ENCODE results near the gene PFKFB1. TPM values are rescaled to one million over a fixed set of nuclear protein-coding genes. Genes with fewer than 3 reads are reported as not detected.

The PFKFB1 gene
- 0.25 TPM for polyA plus RNA-seq (2012; ENCODE audit: missing spikeins)

DNA sequence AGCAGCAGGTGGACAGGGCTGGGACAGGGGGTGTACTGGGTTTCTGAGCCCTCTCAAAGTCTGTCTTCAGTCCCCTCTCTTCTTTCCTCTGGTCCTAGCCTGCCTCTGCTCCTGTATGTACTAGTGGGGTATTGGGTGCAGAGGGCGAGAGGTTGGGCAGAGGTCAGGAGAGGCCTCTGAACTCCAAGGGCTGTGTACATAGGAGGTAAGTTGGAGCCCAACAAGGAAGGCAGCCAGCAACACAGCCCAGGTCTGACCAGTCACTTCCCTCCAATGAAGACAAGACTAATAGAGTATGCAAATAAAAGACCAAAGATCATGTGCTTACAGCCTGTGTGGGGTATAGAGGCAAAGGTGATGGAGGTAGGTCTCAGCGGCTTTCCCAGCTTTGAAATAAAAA is at the start of gene PFKFB1:
TSS of gene PFKFB1 (minus strand) at position 90 of the 400 bp plus-strand sequence. CDS start 181 bp downstream, outside the sequence.
- FAIRE-seq = no peak
- no peak for DNase-seq (ENCODE audit: insufficient read length)
- no peak for TF ChIP-seq TAF1 (IDR thresholded peaks at IDR 0.05; ENCODE audit: borderline replicate concordance, low read depth, low read length)
- TF ChIP-seq POLR2AphosphoS5 (IDR thresholded peaks at IDR 0.05; ENCODE audit: low read depth, low read length) = no peak
- no peak for TF ChIP-seq POLR2A (IDR thresholded peaks at IDR 0.05; ENCODE audit: low read depth, low read length)

DNA sequence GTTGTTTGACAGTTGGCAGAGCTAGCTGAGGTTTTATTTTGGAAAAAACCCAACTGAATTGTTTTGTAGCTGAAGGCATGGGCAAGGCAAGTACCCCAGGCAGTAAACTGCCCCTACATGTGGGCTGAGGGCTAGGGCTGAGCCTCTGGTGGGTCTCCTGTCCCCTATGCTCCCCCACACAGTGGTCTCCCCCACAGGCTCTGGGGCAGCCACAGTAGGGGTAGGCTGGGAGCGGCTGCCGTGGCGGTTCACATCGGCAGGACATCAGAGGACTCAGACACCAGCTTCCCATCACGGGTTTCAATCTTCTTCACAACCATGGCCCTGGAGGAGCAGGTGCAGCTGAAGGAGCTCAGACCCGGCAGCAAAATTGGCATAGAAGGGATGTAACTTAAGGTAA is 47.5 kb upstream of the PFKFB1 start:
- DNase-seq (ENCODE audit: insufficient read length) = no peak
- no peak for FAIRE-seq
- TF ChIP-seq POLR2AphosphoS5 (IDR thresholded peaks at IDR 0.05; ENCODE audit: low read depth, low read length) (no peak), TAF1 (IDR thresholded peaks at IDR 0.05; ENCODE audit: borderline replicate concordance, low read depth, low read length) (no peak), POLR2A (IDR thresholded peaks at IDR 0.05; ENCODE audit: low read depth, low read length) (no peak)

DNA sequence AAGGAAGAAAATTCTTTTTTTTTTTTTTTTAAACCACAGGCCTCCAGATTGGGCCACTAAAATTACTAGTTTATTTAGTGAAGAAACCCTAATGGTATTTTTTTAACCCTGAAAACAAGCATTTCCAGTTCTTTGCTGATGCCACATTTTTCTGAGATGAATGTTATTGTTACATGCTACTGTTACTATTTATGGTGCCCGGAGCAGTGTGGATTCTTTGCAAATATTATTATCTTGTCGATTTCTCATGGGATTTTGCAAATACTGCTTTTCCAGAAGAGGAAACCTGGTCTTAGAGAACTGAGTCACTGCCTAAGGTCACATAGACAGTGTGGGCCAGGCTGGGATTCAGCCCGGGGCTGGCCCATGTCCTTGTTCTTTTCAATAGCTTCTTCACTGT is 45.5 kb upstream of the PFKFB1 start:
- DNase-seq (ENCODE audit: insufficient read length) = no peak
- TF ChIP-seq POLR2AphosphoS5 (IDR thresholded peaks at IDR 0.05; ENCODE audit: low read depth, low read length) = no peak
- no peak for TF ChIP-seq TAF1 (IDR thresholded peaks at IDR 0.05; ENCODE audit: borderline replicate concordance, low read depth, low read length)
- no peak for TF ChIP-seq POLR2A (IDR thresholded peaks at IDR 0.05; ENCODE audit: low read depth, low read length)
- FAIRE-seq = no peak

DNA sequence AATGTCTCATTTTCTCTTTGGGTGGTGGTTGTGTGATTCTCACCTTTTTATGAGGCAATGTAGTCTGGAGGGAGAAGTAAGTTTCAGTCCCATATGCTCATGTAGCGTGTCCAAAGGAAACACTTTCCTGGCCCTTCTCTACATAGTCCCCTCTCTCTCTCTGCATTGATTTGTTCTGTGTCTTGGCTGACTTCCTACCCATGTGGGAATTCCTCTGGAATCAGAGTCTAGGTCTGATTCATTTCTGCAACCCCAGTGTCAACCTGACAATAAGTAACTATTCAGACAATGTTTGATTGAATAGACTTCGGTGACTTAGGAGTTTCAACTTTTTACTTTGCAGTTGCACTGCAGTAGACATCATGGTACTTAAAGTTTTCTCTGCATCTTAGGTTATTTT is 39.4 kb upstream of the PFKFB1 start:
- DNase-seq (ENCODE audit: insufficient read length) (no peak), FAIRE-seq (no peak)
- TF ChIP-seq POLR2AphosphoS5 (IDR thresholded peaks at IDR 0.05; ENCODE audit: low read depth, low read length) = no peak
- no peak for TF ChIP-seq TAF1 (IDR thresholded peaks at IDR 0.05; ENCODE audit: borderline replicate concordance, low read depth, low read length)
- TF ChIP-seq POLR2A (IDR thresholded peaks at IDR 0.05; ENCODE audit: low read depth, low read length) = no peak

DNA sequence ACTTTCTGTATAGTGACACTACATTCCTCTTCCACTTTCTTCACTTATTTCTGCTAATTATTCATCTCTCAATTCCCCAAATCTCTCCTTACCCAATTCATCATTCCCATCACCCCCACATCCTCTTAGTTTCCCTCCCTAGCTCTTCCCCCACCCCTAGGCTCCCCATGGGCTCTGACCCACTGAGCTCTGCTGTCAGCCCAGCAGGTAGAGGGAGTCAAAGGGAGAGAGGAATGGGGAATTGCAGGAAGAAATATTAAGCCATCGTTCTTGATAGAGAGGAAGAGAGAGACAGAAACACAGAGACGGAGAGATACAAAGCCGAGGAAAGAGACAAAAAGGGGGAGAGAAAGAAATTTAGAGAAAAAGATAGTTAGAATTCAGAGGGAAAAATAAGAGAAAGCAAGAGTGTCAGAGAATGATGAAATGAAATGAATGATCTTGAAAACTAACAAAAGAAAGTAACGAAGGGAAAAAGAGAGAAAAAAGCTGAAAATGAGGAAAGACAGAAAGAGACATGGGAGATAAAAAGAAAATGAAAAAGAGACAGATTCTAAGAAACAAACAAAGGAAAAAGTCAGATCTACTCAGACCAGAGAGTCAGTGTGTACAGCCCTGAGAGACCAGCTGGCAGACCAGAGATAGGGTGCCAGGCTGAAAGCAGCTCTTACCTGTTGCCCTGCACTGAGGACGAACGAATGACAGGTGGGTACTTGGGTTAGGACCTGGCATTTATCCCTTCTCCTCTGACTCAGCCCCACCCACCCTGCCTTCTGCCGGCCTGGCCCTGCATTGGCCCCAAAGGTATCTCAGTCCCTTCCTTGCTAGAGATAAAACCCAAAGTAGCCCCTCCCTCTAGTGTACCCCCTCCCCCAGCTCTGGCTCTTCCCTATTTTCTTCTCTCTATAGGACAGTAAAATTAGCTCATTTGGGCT is 36.5 kb upstream of the PFKFB1 start, which contains the start of gene ALAS2:
TSS of gene ALAS2 (minus strand) at position 707 of the 935 bp plus-strand sequence. CDS start 4,977 bp downstream, outside the sequence.
- TF ChIP-seq POLR2A (IDR thresholded peaks at IDR 0.05; ENCODE audit: low read depth, low read length) (no peak), POLR2AphosphoS5 (IDR thresholded peaks at IDR 0.05; ENCODE audit: low read depth, low read length) (no peak), TAF1 (IDR thresholded peaks at IDR 0.05; ENCODE audit: borderline replicate concordance, low read depth, low read length) (no peak)
- FAIRE-seq = no peak
- no peak for DNase-seq (ENCODE audit: insufficient read length)

DNA sequence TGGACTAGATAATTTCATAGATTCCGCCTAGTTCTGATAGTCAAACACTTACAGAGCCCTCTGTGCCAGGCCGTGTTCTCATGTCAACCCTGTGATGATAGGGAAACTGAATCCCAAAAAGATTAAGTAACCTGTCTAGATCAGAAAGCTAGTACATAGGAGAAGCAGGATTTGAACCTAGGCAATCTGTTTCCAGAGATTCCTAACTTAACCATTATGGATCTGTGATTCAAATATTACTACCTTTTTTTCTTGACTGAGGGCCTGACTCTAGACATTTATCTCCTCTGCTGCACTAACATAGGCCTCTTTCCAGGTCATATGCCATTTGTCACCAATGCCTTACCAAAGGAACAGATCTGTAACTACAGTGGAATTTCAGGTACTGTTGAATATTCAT is 35.3 kb upstream of the PFKFB1 start:
- DNase-seq (ENCODE audit: insufficient read length) = no peak
- no peak for FAIRE-seq
- TF ChIP-seq POLR2A (IDR thresholded peaks at IDR 0.05; ENCODE audit: low read depth, low read length) = no peak
- no peak for TF ChIP-seq POLR2AphosphoS5 (IDR thresholded peaks at IDR 0.05; ENCODE audit: low read depth, low read length)
- TF ChIP-seq TAF1 (IDR thresholded peaks at IDR 0.05; ENCODE audit: borderline replicate concordance, low read depth, low read length) = no peak

DNA sequence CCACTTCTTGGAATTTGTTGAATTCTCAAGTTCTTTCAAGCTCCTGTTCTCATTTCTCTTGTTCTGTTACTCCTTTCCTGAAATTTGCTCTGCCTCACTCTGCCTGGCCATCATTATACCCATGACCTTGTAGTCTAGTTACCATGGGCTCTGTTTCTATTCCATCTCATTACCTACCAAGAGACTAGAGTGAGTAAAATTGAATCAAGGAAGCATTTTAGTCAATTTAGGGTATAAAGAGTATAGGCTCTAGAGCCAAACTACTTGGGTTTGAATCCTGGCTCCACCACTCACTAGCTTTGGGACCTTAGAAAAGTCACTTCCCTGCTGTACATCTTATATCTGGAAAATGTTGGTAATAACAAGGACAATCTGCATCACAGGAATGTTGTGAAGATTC is 34.6 kb upstream of the PFKFB1 start:
- FAIRE-seq (no peak), DNase-seq (ENCODE audit: insufficient read length) (no peak)
- no peak for TF ChIP-seq POLR2AphosphoS5 (IDR thresholded peaks at IDR 0.05; ENCODE audit: low read depth, low read length)

DNA sequence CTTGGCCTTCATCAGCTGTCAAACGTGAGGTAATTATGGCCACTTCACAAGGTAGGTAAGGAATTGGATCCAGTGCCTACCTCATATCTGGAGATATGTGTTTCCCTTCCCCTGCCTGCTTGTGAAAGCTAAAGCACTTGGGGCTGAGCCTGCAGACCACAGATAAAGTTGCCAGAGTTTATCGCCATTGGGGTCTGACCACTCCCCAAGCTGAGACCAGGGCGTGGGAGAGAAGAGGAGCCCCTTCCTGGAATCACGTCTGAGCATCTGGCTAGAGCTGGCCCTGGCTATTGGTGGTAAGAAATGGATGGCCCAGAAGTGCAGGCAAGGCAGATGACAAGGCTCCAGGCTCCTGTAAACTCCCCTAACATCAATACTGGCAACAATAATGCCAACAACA is 34.1 kb upstream of the PFKFB1 start:
- no peak for FAIRE-seq
- TF ChIP-seq POLR2A (IDR thresholded peaks at IDR 0.05; ENCODE audit: low read depth, low read length) (no peak), POLR2AphosphoS5 (IDR thresholded peaks at IDR 0.05; ENCODE audit: low read depth, low read length) (no peak)
- DNase-seq (ENCODE audit: insufficient read length) = no peak

DNA sequence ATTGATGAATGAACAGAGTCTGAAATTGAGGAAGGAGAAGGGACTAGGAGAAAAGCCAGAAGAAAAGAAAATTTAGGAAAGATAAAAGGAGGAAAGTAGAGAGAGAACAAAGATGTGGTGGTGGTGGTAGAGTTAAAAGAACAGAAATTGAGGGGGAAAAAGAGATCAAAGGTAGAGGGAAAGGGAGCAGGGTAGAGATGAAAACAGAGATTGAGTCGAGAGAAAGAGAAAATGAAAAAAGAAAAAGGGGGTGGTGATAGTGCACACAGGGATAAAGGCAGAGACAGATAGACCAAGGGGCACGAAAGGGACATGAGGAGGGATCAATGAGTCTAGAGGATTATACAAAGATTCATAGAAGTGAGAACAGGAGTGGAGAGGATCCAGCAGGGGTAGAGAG is 32.9 kb upstream of the PFKFB1 start:
- DNase-seq (ENCODE audit: insufficient read length) (no peak), FAIRE-seq (no peak)
- TF ChIP-seq POLR2AphosphoS5 (IDR thresholded peaks at IDR 0.05; ENCODE audit: low read depth, low read length) = no peak
- TF ChIP-seq TAF1 (IDR thresholded peaks at IDR 0.05; ENCODE audit: borderline replicate concordance, low read depth, low read length) = no peak
- TF ChIP-seq POLR2A (IDR thresholded peaks at IDR 0.05; ENCODE audit: low read depth, low read length) = no peak

DNA sequence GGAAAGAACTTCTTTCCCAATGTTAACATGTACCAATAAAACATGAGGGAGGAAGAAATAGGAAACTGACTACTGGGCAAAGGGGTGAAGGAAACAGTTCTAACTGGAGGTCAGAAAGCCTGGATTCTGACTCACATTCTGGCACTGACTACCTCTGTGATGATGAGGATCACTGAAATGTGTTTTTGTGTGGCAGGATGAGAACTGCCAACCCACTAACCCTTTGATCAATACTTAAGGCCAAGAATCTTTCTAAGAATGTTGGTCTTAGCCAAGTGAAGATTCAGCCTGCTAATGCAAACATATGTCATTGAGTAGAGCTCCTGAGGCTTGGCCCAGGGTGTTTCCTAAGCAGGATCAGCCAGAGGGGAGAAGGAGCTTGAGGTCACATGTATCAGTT is 32.2 kb upstream of the PFKFB1 start:
- no peak for FAIRE-seq
- DNase-seq (ENCODE audit: insufficient read length) = no peak
- TF ChIP-seq POLR2A (IDR thresholded peaks at IDR 0.05; ENCODE audit: low read depth, low read length) = no peak

DNA sequence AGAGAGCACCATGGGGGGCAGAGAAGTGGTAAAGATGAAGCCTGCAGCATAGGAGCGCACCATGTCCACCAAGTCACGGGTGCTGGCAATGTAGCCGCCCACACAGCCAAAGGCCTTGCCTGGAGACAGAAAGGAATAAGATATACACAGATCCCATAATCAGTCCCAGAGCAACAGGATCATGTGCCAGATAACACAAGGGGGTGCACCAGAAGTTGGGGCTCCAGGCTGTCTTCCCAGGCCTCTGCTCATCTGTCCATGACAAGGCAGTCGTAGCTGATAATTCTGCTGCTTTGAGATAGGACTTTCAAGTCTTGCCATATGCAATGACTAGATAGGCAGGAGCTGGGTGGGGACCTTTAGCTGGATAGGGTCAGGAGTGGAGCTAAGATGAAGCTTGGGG is 20.9 kb upstream of the PFKFB1 start:
- DNase-seq (ENCODE audit: insufficient read length) (no peak), FAIRE-seq (no peak)
- no peak for TF ChIP-seq TAF1 (IDR thresholded peaks at IDR 0.05; ENCODE audit: borderline replicate concordance, low read depth, low read length)
- no peak for TF ChIP-seq POLR2AphosphoS5 (IDR thresholded peaks at IDR 0.05; ENCODE audit: low read depth, low read length)
- no peak for TF ChIP-seq POLR2A (IDR thresholded peaks at IDR 0.05; ENCODE audit: low read depth, low read length)

DNA sequence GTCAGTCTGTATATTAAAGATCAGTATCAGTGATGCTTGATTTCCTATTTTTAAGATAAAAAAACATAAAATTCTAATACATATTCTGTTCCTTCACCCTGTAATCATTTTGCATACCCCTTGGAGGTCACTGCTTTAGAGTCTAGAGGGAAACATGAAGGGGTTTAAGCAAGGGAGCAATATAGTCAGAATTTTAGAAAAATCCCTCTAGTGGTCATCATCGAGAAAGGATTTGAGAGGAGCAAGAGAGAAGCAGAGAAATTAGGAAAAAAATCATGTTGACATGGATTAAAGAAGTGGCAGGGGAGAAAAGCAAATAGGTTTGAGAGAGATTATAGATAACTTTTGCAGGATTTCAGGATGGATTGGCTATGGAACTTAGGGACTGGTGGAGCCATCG is 17.3 kb upstream of the PFKFB1 start:
- no peak for DNase-seq (ENCODE audit: insufficient read length)
- no peak for TF ChIP-seq TAF1 (IDR thresholded peaks at IDR 0.05; ENCODE audit: borderline replicate concordance, low read depth, low read length)
- TF ChIP-seq POLR2AphosphoS5 (IDR thresholded peaks at IDR 0.05; ENCODE audit: low read depth, low read length) = no peak
- no peak for TF ChIP-seq POLR2A (IDR thresholded peaks at IDR 0.05; ENCODE audit: low read depth, low read length)

More for the DNA sequence above, 17.3 kb upstream of the PFKFB1 start:
- FAIRE-seq = no peak

Data from GM12892 (cell line).